Stimulated activated CD4-positive, alpha-beta T cell treated with anti-CD3 and anti-CD28 coated beads, Interleukin-12 subunit alpha, Interleukin-12 subunit beta, amount 100 ng/mL, for 48 hours (primary cell): ENCODE results near the gene SYTL2.
"Not testable (repeated sequence)": the region's sequence is repeated elsewhere in the genome, so short reads cannot be mapped to it uniquely, and the experiment has no call there.

Source experiments
- DNase-seq, 3 donors: peaks; one replicate each; pipeline ENCODE4 v3.0.0-alpha.2; 2020; ENCODE audit warnings: low read depth in 2 of 3, low spot score in 1 of 3

Gene SYTL2

DNA sequence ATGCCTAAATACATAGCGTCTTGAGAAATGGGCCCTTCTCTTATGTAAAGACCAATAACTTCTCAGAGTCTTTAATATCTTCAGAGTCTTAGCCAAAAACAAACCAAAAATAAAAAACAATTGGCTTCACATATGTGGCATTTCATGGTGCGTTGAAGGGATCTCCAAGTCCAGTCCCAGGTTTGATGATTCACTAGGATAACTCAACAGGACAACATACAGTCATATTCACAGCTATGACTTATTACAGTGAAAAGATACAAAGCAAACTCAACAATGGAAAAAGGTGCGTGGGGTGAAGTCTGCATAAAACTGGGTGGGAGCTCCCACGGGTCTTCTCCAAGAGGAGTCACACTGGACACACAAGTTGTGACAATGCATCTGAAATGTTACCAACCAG, 12.6 kb downstream of the SYTL2 start:
- no peak for DNase-seq

GRCh38 chr11:85795712-85796487, 15.0 kb downstream of the SYTL2 start:
- DNase-seq: no peak

DNA sequence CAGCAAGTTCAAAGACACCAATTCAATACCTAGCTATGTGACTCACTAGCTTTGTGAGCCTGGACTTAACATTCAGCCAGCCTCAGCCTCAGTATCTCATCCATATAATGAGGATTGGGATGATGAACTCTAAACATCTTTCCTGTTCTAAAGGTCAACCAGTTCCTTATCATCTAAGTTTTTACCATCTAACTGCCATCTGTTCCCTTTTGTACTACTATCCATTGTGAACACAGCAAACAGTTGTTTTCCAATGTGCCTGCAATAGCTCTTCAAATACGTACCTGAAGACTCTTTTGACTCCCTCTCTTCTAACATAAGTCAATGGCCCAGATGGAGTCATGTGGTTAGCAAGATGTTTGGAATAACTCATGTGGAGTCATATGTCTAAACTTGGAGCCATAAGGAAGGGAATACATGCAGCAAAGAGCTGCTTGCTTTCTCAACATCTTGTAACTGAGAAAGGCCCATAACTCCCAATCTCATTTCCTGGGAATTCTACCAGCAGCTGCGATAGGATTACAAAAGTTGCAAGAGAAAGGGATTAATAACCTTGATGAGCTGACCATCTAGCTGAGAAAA, 19.4 kb downstream of the SYTL2 start:
- DNase-seq: no peak

DNA sequence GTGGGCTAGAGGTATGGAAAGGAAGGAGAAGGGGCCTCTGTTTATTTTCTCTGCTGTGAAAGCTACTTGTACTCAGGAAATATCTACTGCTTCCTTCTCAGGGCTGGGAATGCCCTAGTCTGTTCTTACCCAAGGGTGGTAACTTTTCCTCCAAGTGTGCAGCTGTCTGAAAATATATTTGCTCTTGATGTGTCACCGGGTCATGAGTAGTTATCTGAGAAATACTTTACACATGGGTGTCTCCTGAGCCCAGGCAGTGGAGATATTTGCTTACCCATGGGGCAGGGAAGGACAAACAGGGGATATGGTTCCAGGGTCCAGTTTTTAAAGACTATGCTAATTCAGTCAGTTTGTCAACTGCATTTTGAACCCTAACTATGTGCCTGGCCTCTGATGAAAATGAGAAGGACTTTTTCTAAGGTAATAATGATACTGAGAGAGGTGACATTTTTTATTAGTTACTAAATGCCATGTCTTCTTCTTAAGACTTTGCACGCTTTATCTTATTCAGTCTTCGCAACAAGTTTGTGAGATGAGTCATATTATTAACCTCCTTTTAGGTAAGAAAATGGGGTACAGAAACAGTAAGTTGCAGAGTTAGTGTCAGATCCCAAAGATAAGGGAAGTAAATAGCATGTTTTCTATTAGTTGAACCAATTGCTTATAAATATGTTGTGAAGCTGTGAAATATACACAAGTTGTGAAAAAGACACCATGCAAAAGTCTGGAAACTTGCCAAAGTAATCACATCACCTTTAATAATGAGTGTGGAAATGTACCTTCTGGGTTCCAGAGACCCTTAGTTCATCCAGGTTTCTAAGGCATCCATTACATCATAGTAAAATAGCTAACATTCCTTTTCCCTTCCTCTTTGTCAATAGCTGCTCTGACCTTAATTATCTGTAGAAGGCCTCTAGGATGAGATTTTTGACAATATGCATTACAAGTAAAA, 22.9 kb downstream of the SYTL2 start:
- DNase-seq: no peak

DNA sequence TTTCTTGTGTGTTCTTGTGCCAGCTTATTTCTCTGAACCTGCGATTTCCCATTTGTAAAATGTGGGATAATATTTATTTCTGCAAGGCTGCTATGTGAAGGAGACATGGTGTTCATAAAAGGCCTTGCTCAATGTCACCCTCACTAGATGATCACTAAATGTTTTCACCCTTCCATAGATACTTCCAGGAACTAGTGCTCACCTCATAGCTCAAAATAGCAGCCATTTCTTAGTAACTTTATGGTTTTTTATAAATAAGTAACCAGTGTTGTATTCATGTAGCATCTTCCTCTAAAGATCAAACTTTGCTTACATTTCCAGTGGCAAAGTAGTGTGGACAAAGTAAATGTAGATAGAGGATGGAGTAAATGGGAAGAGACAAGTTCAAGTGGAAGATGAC, 23.8 kb downstream of the SYTL2 start:
- DNase-seq: no peak

DNA sequence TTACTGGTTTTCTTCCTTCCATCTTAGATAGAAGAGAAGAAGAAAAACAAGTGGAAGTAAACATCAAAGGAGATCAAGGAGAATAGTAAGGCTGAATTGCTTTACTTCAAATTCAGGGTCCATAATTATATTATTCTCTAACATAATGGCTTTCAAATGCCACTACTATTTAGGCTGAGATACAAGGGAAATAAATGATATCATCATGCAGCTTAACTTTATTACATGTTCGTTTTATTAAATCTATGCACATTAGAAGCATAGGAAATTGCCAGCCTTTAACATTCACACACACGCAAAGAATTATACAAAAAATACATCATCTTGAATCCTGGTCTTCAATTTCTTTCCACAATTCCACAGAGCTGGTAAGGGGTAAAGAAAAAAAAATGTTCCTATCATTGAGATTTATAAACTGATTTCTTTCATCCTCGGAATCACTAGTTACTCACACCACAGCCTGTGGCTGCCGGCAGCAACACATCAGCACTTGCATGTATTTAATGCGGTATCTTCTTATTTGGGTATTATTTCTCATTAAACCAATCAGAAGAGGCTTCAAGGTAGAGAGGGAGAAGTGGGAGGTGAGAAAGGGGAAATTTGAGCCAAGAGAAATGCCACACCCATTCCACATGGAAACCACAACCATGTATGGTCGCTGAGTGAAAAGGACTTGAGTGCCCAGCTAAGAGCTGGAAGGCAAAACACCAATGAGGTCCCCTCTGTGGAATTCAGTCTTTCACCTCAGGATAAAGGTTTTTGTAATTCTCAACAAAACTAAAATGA, 26.3 kb downstream of the SYTL2 start:
- DNase-seq: no peak

GRCh38 chr11:85783758-85784157, 27.2 kb downstream of the SYTL2 start:
- no peak for DNase-seq

GRCh38 chr11:85780780-85781517, 30.0 kb downstream of the SYTL2 start:
- DNase-seq: not testable (repeated sequence)

- no peak for DNase-seq
Measured at GRCh38 chr11:85779956-85780640, 30.8 kb downstream of the SYTL2 start.

DNA sequence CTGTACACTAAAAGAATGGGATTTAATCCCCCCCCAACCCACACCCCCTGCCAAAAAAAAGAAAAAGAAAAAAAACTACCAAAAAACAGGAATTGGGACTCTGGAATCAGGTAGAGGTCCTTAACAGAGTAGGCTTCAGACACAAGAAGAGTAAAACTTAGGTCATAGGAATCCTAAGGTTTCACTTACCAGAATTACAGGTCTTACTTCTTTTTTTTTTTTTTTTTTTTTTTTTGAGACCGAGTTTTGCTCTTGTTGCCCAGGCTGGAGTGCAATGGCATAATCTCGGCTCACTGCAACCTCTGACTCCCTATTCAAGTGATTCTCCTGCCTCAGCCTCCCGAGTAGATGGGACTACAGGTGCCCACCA, 33.4 kb downstream of the SYTL2 start:
- not testable (repeated sequence) for DNase-seq

DNA sequence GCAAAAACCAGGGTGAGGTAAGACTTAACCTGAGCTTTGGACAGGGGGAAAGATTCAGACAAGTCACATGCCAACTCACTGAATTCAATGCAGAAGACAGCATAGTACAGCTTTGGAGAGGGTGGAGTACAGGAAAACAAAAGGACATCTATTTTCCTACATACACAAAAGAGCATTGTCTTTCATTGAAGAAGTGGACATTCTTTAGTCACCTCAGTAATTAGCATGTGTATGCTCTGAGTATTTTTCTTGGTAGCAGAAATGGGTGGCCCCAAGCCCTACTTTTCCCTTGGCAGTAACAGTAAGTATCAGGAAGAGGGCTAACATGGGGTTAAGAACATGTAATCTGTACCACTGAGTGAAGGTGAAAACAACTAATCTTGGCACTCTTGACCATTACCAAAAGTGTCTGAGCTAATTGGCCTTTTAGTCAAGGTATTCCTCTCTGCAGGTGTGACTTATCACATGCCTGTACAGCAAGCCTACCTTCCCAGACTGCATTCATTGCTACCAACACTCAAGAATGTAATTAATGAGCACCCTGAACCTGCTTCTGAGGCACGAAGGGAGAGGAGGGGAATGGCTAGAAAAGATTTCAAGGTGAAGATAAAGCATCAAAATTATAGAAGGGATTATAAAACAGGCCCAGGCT, 33.9 kb downstream of the SYTL2 start:
- no peak for DNase-seq

DNA sequence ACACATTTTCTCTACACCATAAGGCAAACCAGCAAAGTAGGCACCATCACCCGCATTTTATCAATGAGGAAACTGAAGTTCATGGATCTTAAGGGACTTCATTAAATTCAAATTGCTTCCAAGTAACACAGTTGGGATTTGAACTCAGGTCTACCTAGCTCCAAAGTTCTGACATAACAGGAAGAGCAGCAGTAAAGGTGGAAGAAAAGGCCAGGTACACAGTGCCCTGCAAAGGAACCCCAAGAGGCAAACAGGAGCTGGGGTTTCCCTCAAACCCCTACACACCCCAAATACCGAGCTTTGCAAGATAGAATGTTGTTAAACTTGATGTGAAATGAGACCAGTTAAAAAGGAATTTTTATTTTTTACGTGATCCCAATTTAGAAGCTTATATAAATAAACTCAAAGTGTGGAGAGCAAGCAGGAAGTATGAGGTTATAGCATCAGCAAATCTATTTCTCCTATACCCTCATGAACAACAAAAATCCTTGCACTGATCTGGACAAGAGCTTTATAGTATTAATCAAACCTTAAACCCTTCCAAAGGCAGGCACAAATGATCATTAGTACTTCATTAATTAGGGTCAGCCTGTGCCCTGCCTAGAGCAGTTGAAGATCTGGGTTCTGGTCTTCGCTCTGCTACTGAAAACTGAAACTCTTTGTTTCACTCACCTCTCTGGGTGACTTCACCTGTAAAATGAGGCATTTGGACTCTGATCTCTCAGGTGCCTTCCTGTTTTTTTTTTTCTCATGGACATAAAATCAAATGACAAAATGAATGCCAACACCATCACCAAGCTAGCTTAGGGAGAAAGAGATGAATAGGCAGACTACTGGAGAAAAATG, 36.5 kb downstream of the SYTL2 start:
- no peak for DNase-seq

DNA sequence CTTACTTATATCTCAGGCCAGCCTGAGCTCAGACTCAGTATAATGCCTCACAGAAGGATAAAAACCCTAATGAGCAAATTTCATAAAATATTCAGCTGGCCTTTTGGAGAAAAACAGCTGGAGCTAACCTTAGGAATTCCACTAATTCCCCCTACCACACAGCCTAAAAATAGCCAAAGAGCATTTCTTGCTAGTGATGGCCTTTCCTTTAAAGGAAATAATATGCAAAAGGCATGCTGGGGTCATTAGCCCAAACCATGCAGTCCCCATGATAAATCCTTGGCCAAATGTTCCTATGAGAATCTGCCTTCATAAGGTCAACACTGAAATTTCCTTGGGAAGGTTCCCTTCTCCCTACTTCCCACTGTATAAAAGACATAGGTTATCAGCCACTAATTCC, 38.2 kb downstream of the SYTL2 start:
- no peak for DNase-seq

GRCh38 chr11:85771568-85771967, 39.4 kb downstream of the SYTL2 start:
- no peak for DNase-seq

DNA sequence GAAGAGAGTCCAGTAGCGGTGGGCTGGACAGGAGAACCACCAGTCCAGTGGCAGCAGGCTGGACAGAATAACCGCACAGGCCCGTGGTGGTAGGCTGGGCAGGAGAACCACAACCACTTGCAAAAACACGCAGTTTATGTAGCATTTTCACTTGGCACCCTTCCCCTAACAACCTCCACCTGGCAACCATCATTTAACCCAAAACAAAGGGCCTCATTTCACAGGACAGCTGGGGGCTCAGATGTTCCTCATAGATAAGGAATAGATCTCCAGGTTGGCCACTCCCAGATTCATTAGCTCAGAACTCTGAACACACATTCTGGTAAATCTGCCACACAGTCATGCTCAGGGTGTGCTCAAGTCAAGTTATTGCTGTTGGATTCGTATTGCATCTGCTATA, 41.2 kb downstream of the SYTL2 start:
- DNase-seq: no peak

DNA sequence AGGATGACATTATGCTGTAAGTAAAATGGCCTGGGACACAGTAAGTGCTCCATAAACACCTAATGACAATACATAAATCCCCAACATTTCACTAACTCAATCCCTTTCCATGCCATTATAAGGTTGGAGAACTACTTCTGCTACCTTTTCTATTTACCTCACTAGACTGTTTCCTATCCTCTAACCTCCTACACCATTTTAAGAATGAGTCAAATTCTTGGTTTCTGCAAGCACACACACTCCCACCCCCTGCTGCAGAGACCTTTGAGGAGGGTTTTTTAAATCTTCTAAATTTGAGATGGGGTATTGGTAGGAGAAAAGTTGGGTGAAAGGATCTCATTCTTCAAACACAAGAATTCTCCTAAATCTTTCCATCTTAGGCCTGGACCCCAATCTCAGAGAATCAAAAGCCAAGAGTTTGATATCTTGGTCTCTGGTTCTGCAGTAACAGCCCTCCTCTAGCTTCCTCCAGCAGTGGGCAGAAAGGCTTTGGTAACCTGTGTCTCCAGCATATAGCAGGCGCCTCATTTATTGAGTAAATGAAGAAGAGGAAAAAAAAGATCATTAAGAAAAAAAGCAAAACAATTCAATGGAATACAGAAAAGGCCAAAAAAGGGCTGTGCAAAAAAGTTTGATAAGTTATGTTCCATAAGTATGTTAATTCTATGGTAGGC, 42.3 kb downstream of the SYTL2 start:
- DNase-seq: no peak

- no peak for DNase-seq
Measured at GRCh38 chr11:85767246-85767945, 43.5 kb downstream of the SYTL2 start.
